OCI-LY1 (cell line): ENCODE measurements around the gene IL6R.
"Not testable (repeated sequence)": the region's sequence is repeated elsewhere in the genome, so short reads cannot be mapped to it uniquely, and the experiment has no call there.

Source experiments
- H2AFZ ChIP-seq: fragments of 200-600 bp; sonication (generic), shearing (Covaris generic); 2 replicates; pipeline ENCODE4 v1.6.0; 2014; ENCODE audit warnings: antibody characterized with exemption, mild to moderate bottlenecking, low read length
- H3F3A ChIP-seq: fragments of 200-600 bp; sonication (generic), shearing (Covaris generic); 2 replicates; pipeline ENCODE4 v1.6.0; 2014; ENCODE audit warnings: mild to moderate bottlenecking, antibody characterized with exemption, low read length, moderate library complexity; ENCODE audit not compliant: insufficient read depth
- H3K27ac ChIP-seq: fragments of 200-600 bp; sonication (generic); 2 replicates; pipeline ENCODE4 v1.5.1; 2014; ENCODE audit warnings: low read length, mixed run types, mild to moderate bottlenecking, low read depth; ENCODE audit not compliant: poor library complexity, severe bottlenecking
- H3K27me3 ChIP-seq: fragments of 200-600 bp; sonication (generic); 2 replicates; pipeline ENCODE4 v1.6.0; 2014; ENCODE audit warnings: antibody characterized with exemption, mild to moderate bottlenecking, low read length, moderate library complexity; ENCODE audit not compliant: insufficient read depth
- H3K36me3 ChIP-seq: fragments of 200-600 bp; sonication (generic); 2 replicates; pipeline ENCODE4 v1.6.1; 2014; ENCODE audit warnings: mild to moderate bottlenecking, antibody characterized with exemption, low read length, moderate library complexity, mixed read lengths; ENCODE audit not compliant: insufficient read depth
- H3K4me1 ChIP-seq: fragments of 200-600 bp; sonication (generic); 2 replicates; pipeline ENCODE4 v1.5.1; 2014; ENCODE audit warnings: mild to moderate bottlenecking, low read length, moderate library complexity; ENCODE audit not compliant: insufficient read depth, severe bottlenecking
- H3K4me2 ChIP-seq: fragments of 200-600 bp; sonication (generic), shearing (Covaris generic); 2 replicates; pipeline ENCODE4 v1.6.1; 2014; ENCODE audit warnings: low read length
- H3K4me3 ChIP-seq: fragments of 200-600 bp; sonication (generic); 2 replicates; pipeline ENCODE4 v1.5.1; 2014; ENCODE audit warnings: low read length, low read depth, mild to moderate bottlenecking, mixed read lengths; ENCODE audit not compliant: poor library complexity, severe bottlenecking
- H3K79me2 ChIP-seq: fragments of 200-600 bp; shearing (Covaris generic); 2 replicates; pipeline ENCODE4 v1.6.1; 2016; ENCODE audit warnings: mixed run types, low read length, mixed read lengths; ENCODE audit not compliant: insufficient read depth
- H3K9ac ChIP-seq: fragments of 200-600 bp; sonication (generic), shearing (Covaris generic); 2 replicates; pipeline ENCODE4 v1.6.1; 2014; ENCODE audit warnings: mild to moderate bottlenecking, low read length, mixed read lengths
- H3K9me2 ChIP-seq: fragments of 200-600 bp; sonication (generic), shearing (Covaris generic); 2 replicates; pipeline ENCODE4 v1.6.1; 2014; ENCODE audit warnings: low read depth, mild to moderate bottlenecking, low read length, mixed read lengths
- H3K9me3 ChIP-seq: fragments of 200-600 bp; shearing (Covaris generic); 2 replicates; pipeline ENCODE4 v1.6.1; 2014; ENCODE audit warnings: low read length, mixed read lengths
- H4K20me1 ChIP-seq: fragments of 200-600 bp; sonication (generic), shearing (Covaris generic); 2 replicates; pipeline ENCODE4 v1.6.0; 2016; ENCODE audit warnings: mild to moderate bottlenecking, low read length; ENCODE audit not compliant: insufficient read depth
- EZH2 ChIP-seq: fragments of 200-600 bp; sonication (generic), shearing (Covaris generic); IDR thresholded peaks from 2 replicates; pipeline ENCODE4 v1.8.0; 2017; ENCODE audit warnings: borderline replicate concordance, mixed run types, mild to moderate bottlenecking, antibody characterized with exemption, low read length, moderate library complexity, mixed read lengths
- TF ChIP-seq, protein P1 (sequence below): fragments of 200-600 bp; sonication (generic), shearing (Covaris generic); IDR thresholded peaks from 2 replicates; pipeline ENCODE4 v1.5.1; 2017; ENCODE audit warnings: mild to moderate bottlenecking, antibody characterized with exemption, low read length, moderate library complexity, mixed read lengths

The IL6R gene

GRCh38 chr1:154361357-154361756 is 43.8 kb upstream of the IL6R start:
- H3K4me3 ChIP-seq, result no peak overlapping the region
- no peaks in the 10 kb centered on the region for H3K4me1 ChIP-seq
- H4K20me1 ChIP-seq, result no peaks in the 10 kb centered on the region
- no peaks in the 10 kb centered on the region for H3K9me3 ChIP-seq
- H3K27ac ChIP-seq, result no peak overlapping the region
- H3K27me3 ChIP-seq, result no peaks in the 10 kb centered on the region; the same call in 1 of the 2 replicates
- no peak overlapping the region for H3K4me2 ChIP-seq
- H3F3A ChIP-seq, result no peaks in the 10 kb centered on the region
- TF ChIP-seq, protein P1, sequence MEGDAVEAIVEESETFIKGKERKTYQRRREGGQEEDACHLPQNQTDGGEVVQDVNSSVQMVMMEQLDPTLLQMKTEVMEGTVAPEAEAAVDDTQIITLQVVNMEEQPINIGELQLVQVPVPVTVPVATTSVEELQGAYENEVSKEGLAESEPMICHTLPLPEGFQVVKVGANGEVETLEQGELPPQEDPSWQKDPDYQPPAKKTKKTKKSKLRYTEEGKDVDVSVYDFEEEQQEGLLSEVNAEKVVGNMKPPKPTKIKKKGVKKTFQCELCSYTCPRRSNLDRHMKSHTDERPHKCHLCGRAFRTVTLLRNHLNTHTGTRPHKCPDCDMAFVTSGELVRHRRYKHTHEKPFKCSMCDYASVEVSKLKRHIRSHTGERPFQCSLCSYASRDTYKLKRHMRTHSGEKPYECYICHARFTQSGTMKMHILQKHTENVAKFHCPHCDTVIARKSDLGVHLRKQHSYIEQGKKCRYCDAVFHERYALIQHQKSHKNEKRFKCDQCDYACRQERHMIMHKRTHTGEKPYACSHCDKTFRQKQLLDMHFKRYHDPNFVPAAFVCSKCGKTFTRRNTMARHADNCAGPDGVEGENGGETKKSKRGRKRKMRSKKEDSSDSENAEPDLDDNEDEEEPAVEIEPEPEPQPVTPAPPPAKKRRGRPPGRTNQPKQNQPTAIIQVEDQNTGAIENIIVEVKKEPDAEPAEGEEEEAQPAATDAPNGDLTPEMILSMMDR, result no peak
- no peak for TF ChIP-seq EZH2
- H3K9ac ChIP-seq, result no peak overlapping the region
- H2AFZ ChIP-seq, result no peak overlapping the region
- H3K9me2 ChIP-seq, result no peaks in the 10 kb centered on the region
- no peaks in the 10 kb centered on the region for H3K36me3 ChIP-seq
- H3K79me2 ChIP-seq, result no peaks in the 10 kb centered on the region

DNA sequence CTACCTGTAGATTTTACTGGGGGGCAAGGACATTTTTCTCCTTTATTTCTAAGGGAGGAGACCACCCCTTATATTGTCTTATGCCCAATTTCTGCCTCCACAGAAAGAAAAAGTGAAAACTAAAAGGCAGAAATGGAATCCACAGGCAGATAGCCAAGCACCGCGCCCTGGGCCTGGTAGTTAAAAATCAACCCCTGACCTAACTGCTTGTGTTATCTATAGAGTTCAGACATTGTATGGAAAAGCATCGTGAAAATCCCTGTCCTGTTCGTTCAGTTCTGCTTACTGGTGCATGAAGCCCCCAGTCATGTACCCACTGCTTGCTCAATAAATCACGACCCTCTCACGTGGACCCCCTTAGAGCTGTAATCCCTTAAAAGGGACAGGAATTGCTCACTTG is 33.7 kb upstream of the IL6R start:
- TF ChIP-seq, protein P1, result no peak
- no peak for TF ChIP-seq EZH2
- H3K4me2 ChIP-seq, result no peak overlapping the region
- H3K9ac ChIP-seq, result no peak overlapping the region
- H3K9me3 ChIP-seq, result no peaks in the 10 kb centered on the region
- H2AFZ ChIP-seq, result no peak overlapping the region
- no peaks in the 10 kb centered on the region for H3K79me2 ChIP-seq
- no peaks in the 10 kb centered on the region for H3K4me1 ChIP-seq
- H3K36me3 ChIP-seq, result no peaks in the 10 kb centered on the region
- H3K27ac ChIP-seq, result no peak overlapping the region
- no peak overlapping the region for H3K4me3 ChIP-seq
- H3F3A ChIP-seq, result no peaks in the 10 kb centered on the region
- H4K20me1 ChIP-seq, result no peaks in the 10 kb centered on the region
- H3K27me3 ChIP-seq, result no peaks in the 10 kb centered on the region
- no peaks in the 10 kb centered on the region for H3K9me2 ChIP-seq

GRCh38 chr1:154373777-154374357 is 31.3 kb upstream of the IL6R start:
- not testable (repeated sequence) for H4K20me1 ChIP-seq, H3K9ac ChIP-seq

DNA sequence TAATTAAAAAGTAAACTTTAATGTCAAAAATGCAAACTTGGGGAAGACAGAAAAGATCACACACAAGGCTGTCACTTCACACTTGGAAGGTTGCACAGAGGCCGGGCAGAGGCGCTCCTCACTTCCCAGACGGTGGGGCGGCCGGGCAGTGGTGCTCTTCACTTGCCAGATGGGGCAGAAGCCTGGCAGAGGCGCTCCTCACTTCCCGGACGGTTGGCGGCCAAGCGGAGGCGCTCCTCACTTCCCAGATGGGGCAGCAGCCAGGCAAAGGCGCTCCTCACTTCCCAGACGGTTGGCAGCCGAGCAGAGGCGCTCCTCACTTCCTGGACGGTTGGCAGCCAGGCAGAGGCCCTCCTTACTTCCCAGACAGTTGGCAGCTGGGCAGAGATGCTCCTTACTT is 25.8 kb upstream of the IL6R start:
- no peak overlapping the region for H3K27ac ChIP-seq
- no peaks in the 10 kb centered on the region for H3K9me2 ChIP-seq
- H4K20me1 ChIP-seq, result no peaks in the 10 kb centered on the region
- no peaks in the 10 kb centered on the region for H3K4me1 ChIP-seq
- H3K9ac ChIP-seq, result no peak overlapping the region
- no peaks in the 10 kb centered on the region for H3K79me2 ChIP-seq
- no peaks in the 10 kb centered on the region for H3K9me3 ChIP-seq
- H3K36me3 ChIP-seq, result no peaks in the 10 kb centered on the region
- TF ChIP-seq EZH2, result no peak
- TF ChIP-seq, protein P1, result no peak
- no peak overlapping the region for H3K4me2 ChIP-seq
- no peaks in the 10 kb centered on the region; the same call in 1 of the 2 replicates for H3K27me3 ChIP-seq
- no peaks in the 10 kb centered on the region for H3F3A ChIP-seq
- no peak overlapping the region for H2AFZ ChIP-seq
- no peak overlapping the region for H3K4me3 ChIP-seq

More at GRCh38 chr1:154373777-154374357, 31.3 kb upstream of the IL6R start:
- not testable (repeated sequence) for H3K4me3 ChIP-seq, H3K9me2 ChIP-seq, H3K9me3 ChIP-seq, H3K79me2 ChIP-seq, H3K4me2 ChIP-seq, H3K27me3 ChIP-seq, H2AFZ ChIP-seq, H3K27ac ChIP-seq, H3F3A ChIP-seq, H3K36me3 ChIP-seq, H3K4me1 ChIP-seq
